Stimulated activated CD4-positive, alpha-beta T cell treated with anti-CD3 and anti-CD28 coated beads, Interleukin-4, amount 100 ng/mL, for 1 hour (primary cell): Measurements from ENCODE around the gene UBASH3A.
A peak's percentile ranks its signal among the peaks of the same experiment; 100 is the strongest.

ENCODE experiments used
- DNase-seq: peaks from one replicate; pipeline ENCODE4 v3.0.0-alpha.2; 2020

UBASH3A gene

GRCh38 chr21:42413093-42413492, 9.4 kb downstream of the UBASH3A start:
- DNase-seq, result no peak

- peak; percentile 58 for DNase-seq
Measured at GRCh38 chr21:42413500-42413899, 9.8 kb downstream of the UBASH3A start.

- no peak for DNase-seq
Measured at GRCh38 chr21:42414066-42414465, 10.4 kb downstream of the UBASH3A start.

- no peak for DNase-seq
Measured at GRCh38 chr21:42414553-42414927, 10.8 kb downstream of the UBASH3A start.

GRCh38 chr21:42414928-42415769, 11.4 kb downstream of the UBASH3A start:
- peak; percentile 91 for DNase-seq

- DNase-seq, result no peak
Measured at GRCh38 chr21:42417533-42417932, 13.8 kb downstream of the UBASH3A start.

- DNase-seq, result no peak
Measured at GRCh38 chr21:42418886-42419285, 15.2 kb downstream of the UBASH3A start.

GRCh38 chr21:42419845-42420244, 16.1 kb downstream of the UBASH3A start:
- no peak for DNase-seq

- DNase-seq, result no peak
Measured at GRCh38 chr21:42421018-42421793, 17.5 kb downstream of the UBASH3A start.

- no peak for DNase-seq
Measured at GRCh38 chr21:42423197-42423675, 19.5 kb downstream of the UBASH3A start.

GRCh38 chr21:42423685-42424084, 20.0 kb downstream of the UBASH3A start:
- no peak for DNase-seq

GRCh38 chr21:42424914-42425541, 21.3 kb downstream of the UBASH3A start:
- peak; percentile 50 for DNase-seq

- DNase-seq, result no peak
Measured at GRCh38 chr21:42425591-42425990, 21.9 kb downstream of the UBASH3A start.

GRCh38 chr21:42426424-42426823, 22.7 kb downstream of the UBASH3A start:
- DNase-seq, result no peak

GRCh38 chr21:42426876-42427480, 23.3 kb downstream of the UBASH3A start:
- no peak for DNase-seq

- DNase-seq, result no peak
Measured at GRCh38 chr21:42427809-42428419, 24.2 kb downstream of the UBASH3A start.

- DNase-seq, result no peak
Measured at GRCh38 chr21:42429021-42429420, 25.3 kb downstream of the UBASH3A start.

- DNase-seq, result no peak
Measured at GRCh38 chr21:42429856-42430255, 26.2 kb downstream of the UBASH3A start.

- DNase-seq, result no peak
Measured at GRCh38 chr21:42430521-42430920, 26.8 kb downstream of the UBASH3A start.

- no peak for DNase-seq
Measured at GRCh38 chr21:42431196-42431595, 27.5 kb downstream of the UBASH3A start.

- DNase-seq, result no peak
Measured at GRCh38 chr21:42432695-42433094, 29.0 kb downstream of the UBASH3A start.

- DNase-seq, result no peak
Measured at GRCh38 chr21:42433946-42434551, 30.3 kb downstream of the UBASH3A start.
